Measurements from ENCODE around the gene SGF29.

- TF ChIP-seq EZH2 (IDR thresholded peaks at IDR 0.05; ENCODE audit: insufficient read depth, low read length) = no peak
- no peak for TF ChIP-seq CTCF (IDR thresholded peaks at IDR 0.05; ENCODE audit: insufficient read depth, low read depth, low read length)
Observed at GRCh38 chr16:28558456-28558855, 4.7 kb downstream of the SGF29 start.
